Stimulated activated CD4-positive, alpha-beta T cell treated with anti-CD3 and anti-CD28 coated beads, Interleukin-2, amount 100 ng/mL, for 4 hours (primary cell): ENCODE results near the gene SIGLEC12.

Experiments
- DNase-seq: peaks from one replicate; pipeline ENCODE4 v3.0.0-alpha.2; 2020; ENCODE audit warnings: low read depth

SIGLEC12 gene

DNA sequence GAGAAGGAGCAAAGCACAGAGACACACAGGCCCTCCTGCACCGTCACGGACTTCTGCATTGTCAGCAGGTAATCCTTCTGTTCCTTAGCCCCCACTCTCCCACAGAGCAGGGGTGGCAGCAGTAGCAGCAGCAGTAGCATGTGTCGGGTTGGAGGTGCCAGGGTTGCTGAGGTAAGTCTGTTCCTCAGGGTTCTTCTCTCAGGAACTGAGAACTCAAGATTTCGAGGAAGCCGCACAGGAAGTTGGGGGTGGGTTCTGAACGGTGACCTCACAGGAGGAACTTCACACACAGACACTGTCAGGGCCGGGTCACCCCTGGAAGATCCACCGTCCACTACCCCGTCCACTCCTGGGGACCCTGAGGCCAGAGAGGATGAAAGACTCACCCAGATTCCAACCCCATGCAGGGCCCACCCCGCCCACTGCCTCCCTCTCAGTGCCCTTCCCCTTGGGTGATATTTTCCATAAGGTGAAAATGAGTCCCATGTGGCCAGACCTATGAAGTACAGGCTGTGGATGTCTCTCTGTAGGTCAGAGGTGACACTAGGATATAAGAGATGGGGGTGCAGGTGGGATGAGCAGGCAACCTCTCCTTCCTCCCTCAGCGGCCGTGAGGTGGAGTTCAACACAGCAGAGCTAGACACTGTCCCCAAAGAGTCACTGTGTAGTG lies at the start of gene SIGLEC12:
TSS of gene SIGLEC12 (minus strand) at position 207 of the 670 bp plus-strand sequence. CDS start at position 140, 67 bp downstream.
- no peak for DNase-seq

- DNase-seq: no peak
Measured at GRCh38 chr19:51550848-51551672, 49.5 kb upstream of the SIGLEC12 start.

- no peak for DNase-seq
Measured at GRCh38 chr19:51549533-51550324, 48.1 kb upstream of the SIGLEC12 start.

DNA sequence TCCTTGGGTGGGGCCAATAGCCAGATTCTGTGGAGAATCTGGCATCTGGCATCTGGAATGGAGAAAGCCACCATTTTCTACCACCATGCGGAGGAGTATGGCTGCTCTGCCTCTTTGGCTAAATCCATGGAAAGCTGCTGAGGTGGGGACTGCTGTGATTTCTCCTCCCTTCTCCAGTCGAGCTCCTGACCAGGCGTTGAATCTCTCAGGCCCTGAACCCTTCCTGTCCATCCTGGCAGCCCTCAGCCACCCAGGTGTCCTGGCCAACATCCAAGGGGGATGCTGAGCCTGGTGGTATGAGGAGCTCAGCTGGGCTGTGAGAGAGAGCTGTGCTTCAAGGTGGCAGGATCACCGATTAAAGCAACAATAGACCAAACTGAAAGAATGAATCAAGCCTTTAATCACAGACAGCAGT lies 47.3 kb upstream of the SIGLEC12 start:
- DNase-seq: no peak

DNA sequence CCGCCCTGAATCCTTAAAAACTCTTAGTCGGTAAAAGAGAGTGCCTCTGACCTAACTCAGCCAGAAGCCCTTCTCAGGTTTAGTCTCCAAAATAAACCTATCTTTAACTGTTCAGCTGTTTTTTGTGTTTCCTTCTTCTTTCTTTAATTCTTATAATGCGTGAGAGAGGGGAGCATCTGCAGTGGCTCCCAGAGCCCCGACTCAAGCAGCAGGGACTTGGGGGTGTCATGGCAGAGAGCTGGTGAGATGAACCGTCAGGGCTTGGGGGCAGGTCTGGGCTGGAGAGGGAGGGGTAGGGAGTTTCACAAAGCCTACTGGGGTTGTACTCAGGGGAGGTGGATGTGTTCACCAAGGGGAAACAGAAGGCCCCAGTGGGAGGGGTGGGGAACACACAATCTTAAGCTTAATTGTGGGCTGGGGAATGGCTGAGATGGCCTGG lies 46.6 kb upstream of the SIGLEC12 start:
- DNase-seq: no peak

GRCh38 chr19:51547397-51548212 lies 46.0 kb upstream of the SIGLEC12 start:
- DNase-seq: no peak

DNA sequence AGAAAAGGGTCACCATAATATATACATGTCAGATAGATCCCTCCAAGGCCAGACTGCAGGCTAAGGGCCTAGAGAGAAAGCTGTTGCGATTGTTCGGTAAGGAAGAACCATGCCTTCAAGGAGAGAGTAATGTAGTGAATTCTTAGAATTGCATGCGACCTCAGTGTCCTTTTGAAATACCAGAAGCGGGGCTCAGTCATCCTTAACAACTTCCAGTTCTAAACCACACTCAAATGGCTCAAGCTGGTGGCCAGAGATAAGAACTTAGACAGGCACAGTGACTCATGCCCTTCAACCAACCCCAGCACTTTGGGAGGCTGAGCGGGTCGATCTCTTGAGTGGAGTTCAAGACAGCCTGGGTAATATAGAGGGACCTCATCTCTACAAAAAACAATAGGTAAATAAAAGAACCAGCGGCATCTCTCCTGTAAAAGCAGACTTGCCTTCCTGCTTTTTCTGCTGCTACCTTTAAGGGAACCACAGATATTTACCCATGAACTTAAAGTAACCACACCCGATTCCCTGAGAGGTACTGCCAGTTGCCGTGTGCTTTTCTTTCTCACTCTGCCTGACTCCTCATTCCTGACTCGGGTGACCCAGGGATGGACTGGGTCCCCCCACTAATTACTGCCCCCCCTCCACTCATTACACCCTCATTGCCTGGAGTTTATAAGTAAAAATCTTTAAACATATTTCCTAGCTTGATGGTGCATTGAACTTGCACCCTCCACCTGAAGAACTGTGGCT lies 45.2 kb upstream of the SIGLEC12 start:
- no peak for DNase-seq

DNA sequence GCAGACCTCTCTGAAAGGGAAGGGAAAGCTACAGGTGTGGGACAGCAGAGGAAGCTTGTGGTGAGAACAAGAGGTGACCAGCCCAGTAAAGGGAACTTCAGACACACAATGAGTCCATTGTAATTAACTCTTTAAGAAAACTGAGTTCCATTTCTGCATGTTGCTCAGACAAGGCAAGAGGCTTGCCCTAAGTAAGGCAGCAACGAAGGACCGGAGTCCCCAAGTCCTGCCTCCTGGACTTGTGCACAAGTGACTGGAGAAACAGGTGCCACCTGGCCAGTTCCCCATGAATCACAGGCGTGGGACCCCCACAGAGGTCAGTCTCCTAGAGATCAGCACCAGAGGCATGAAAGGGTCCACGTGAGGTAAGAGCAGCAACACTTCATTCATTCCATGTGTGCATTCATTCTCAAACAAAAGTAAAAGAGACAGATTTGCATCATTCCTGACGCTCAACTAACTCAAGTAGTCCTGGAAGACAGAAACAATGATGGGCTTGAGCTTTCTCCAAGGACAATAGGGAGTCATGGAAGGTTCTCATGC lies 44.6 kb upstream of the SIGLEC12 start:
- DNase-seq: no peak

GRCh38 chr19:51544038-51544437 lies 42.4 kb upstream of the SIGLEC12 start:
- DNase-seq: no peak

- no peak for DNase-seq
Measured at GRCh38 chr19:51542699-51543098, 41.1 kb upstream of the SIGLEC12 start.

- no peak for DNase-seq
Measured at GRCh38 chr19:51541458-51542357, 40.1 kb upstream of the SIGLEC12 start.

DNA sequence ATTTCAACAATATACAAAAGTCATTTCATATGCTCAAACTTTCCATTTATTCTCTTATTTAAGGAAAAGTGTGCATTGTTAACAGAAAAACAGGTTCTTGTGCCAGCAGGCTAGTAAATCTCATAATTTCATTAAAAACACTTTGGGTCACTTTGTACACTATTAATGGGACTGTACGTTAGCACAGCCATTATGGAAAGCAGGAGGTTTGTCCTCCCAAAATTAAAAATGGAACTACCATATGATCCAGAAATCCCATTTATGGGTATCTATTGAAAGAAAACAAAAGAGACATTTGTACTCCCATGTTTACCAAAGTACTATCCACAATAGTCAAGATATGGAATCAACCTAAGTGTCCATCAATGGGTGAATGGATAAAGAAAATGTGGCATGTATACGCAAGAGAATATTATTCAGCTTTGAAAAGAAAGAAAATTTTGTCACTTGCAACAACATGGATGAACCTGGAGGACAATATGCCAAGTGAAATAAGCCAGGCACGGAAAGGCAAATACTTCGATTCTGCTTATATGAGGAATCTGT lies 38.3 kb upstream of the SIGLEC12 start:
- no peak for DNase-seq

GRCh38 chr19:51535535-51535934 lies 33.9 kb upstream of the SIGLEC12 start:
- no peak for DNase-seq

- no peak for DNase-seq
Measured at GRCh38 chr19:51531349-51532315, 30.0 kb upstream of the SIGLEC12 start, which contains the start of gene SIGLEC6. SIGLEC6 (minus strand) TSS chr19:51531670; CDS start chr19:51531648, 22 bp downstream.

DNA sequence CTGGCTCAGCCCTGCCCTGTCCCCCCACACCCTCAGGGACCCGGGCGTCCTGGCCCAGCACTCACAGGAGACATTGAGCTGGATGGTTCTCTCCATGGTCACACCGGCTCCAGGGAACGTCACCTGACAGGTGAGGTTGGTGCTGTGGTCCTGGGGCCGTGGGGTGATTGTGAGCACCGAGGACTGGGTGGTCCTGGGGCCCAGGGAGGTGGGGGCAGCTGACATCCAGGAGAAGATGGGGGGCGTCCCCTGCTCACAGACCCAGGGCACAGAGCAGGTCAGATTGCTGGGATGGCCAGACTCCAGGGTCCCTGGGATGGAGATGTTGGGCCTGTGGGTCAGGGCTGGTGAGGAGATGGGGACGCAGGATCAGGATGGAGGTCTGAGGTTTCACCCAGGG lies 29.0 kb upstream of the SIGLEC12 start:
- no peak for DNase-seq

DNA sequence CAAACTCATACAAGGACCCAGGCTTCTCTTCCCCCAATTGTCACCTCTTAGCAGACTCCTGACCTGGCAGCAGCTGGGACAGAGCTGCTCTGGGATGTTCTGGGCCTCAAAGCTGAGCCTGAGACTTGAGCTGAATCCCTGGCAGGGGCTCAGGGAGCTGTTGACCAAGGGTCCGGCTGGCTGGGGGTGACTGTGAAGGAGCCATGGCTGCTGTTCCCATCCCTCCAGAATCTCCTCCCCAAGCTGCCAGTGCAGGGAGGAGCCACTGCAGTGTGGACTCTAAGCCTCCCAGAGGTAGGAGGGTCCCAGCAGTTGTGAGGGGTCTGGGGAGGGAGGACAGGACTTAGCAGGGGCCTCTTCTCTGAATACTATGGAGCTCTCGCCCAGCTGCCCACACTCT lies 27.7 kb upstream of the SIGLEC12 start:
- DNase-seq: no peak

- no peak for DNase-seq
Measured at GRCh38 chr19:51525651-51526050, 24.1 kb upstream of the SIGLEC12 start.

DNA sequence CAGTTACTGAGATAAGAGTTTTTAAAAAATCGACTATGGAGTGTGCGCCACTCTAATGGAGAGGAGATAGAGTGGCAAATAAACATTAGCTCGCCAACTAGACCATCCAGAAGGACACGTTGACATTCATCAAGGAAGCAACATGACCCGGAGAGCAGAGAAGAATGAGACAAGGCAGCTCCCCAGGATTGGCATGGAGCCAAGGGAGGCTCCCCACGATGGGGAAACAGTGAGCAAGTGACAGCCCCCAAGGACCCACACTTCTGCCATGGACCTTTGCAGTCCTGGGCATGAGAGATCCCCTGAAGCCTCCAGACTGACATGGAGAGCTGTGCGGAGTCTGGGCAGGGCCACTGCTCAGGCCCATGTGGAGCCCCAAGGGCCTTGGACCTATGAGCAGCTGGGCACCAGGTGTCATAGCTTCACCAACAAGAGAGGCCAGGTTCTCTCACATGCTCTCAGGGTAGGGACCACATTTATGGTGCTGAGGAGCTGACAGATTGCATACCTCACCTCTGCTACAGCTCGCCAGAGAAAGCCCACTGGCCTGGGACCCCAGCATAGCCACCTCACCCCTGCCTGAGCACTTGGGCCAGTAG lies 23.2 kb upstream of the SIGLEC12 start:
- no peak for DNase-seq
